HG03378 (cell line): ENCODE data around the gene FREM3.
"Not testable (repeated sequence)": the region's sequence is repeated elsewhere in the genome, so short reads cannot be mapped to it uniquely, and the experiment has no call there.

Experiments
- ATAC-seq: cut with Tn5 transposase; IDR thresholded peaks from one replicate; pipeline ENCODE4 v1.9.1; 2021; ENCODE audit warnings: mild to moderate bottlenecking, moderate library complexity; ENCODE audit not compliant: unreplicated experiment

The FREM3 gene

GRCh38 chr4:143586080-143586479 is 114.4 kb downstream of the FREM3 start:
- ATAC-seq = no peak

GRCh38 chr4:143585548-143585947 is 114.9 kb downstream of the FREM3 start:
- ATAC-seq = no peak

GRCh38 chr4:143581331-143581946 is 119.0 kb downstream of the FREM3 start:
- ATAC-seq = no peak

- no peak for ATAC-seq
These were observed 125.1 kb downstream of the FREM3 start for GRCh38 chr4:143575331-143575730.

- ATAC-seq = no peak
These were observed 136.0 kb downstream of the FREM3 start for GRCh38 chr4:143564472-143564871.

- peak; percentile 28 for ATAC-seq
These were observed 140.7 kb downstream of the FREM3 start for GRCh38 chr4:143559757-143560147.

GRCh38 chr4:143558823-143559756 is 141.4 kb downstream of the FREM3 start:
- ATAC-seq = peak; percentile 78

- no peak for ATAC-seq
These were observed 142.2 kb downstream of the FREM3 start for GRCh38 chr4:143558286-143558685.

- no peak for ATAC-seq
These were observed 144.8 kb downstream of the FREM3 start for GRCh38 chr4:143555676-143556075.

- peak; percentile 76 for ATAC-seq
These were observed 145.5 kb downstream of the FREM3 start for GRCh38 chr4:143554728-143555597.

- no peak for ATAC-seq
These were observed 150.5 kb downstream of the FREM3 start for GRCh38 chr4:143549928-143550327.

GRCh38 chr4:143539670-143540023 is 160.8 kb downstream of the FREM3 start:
- ATAC-seq = no peak

GRCh38 chr4:143538979-143539669 is 161.4 kb downstream of the FREM3 start:
- ATAC-seq = peak; percentile 48

- no peak for ATAC-seq
These were observed 168.5 kb downstream of the FREM3 start for GRCh38 chr4:143531788-143532491.

- ATAC-seq = peak; percentile 58
These were observed 169.1 kb downstream of the FREM3 start for GRCh38 chr4:143531380-143531779.

GRCh38 chr4:143528046-143528445 is 172.4 kb downstream of the FREM3 start:
- not testable (repeated sequence) for ATAC-seq
